GM19035 (cell line): Measurements from ENCODE around the gene HHAT.
"Not testable (repeated sequence)": the region's sequence is repeated elsewhere in the genome, so short reads cannot be mapped to it uniquely, and the experiment has no call there.

Experiments used
- ATAC-seq: cut with Tn5 transposase; IDR thresholded peaks from one replicate; pipeline ENCODE4 v1.9.1; 2021; ENCODE audit not compliant: unreplicated experiment

HHAT gene

DNA sequence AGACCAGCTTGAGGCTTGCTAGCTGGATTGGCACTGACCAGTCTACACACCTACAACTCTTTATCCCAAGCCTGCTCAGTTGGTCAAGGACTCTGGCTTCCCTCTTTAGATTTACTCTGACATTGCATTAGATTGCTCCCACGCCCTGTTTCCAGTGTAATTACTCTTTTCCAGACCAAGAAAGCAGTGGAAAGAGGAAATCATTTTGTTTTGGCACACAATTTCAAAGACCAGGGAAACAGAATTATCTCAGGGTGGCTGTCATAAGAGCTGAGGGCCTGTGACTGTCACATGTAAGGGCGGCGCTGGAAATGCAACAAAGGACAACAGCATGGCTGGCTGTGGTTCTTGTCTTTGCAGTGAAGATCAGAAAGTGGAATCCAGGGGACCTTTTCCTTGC lies 302.7 kb downstream of the HHAT start:
- ATAC-seq: no peak

DNA sequence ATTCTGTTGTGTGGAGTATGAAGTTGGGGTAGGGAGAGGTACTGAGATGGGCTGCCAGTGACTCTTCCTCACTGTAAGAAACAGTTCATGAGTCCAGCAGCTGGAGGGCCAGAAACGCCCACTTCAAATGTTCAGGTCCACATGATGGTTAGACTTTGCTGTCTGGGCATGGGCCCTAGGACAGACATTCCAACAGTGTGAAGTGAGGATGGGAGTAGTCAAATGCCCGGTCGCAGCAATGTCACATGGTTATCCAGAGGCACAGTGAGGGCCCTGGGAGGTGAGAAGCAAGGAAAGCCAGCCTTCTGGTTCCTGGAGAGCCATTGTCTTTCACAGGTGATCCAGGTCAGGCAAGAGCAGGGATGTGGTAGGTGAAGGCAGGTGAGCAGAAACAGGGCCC lies 304.4 kb downstream of the HHAT start:
- no peak for ATAC-seq

DNA sequence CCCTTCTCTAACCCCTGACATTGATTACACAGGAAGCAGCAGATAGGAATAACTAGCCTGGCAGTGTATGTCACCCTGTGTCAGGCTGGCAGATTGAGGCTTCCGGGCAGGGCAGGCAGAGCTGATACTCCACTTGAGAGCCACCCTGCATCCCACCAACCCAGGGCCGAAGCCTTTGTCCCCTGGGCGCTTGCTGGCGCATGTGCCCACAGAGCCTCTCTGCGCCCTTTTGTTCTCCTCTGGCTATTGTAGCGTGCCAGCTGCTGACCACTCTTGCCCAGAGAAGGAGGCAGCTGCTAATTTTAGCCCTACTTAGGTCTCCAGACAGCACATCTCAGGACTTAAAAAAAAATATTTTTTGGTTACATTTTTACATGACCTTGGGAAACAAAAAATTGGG lies 304.9 kb downstream of the HHAT start:
- ATAC-seq: no peak

DNA sequence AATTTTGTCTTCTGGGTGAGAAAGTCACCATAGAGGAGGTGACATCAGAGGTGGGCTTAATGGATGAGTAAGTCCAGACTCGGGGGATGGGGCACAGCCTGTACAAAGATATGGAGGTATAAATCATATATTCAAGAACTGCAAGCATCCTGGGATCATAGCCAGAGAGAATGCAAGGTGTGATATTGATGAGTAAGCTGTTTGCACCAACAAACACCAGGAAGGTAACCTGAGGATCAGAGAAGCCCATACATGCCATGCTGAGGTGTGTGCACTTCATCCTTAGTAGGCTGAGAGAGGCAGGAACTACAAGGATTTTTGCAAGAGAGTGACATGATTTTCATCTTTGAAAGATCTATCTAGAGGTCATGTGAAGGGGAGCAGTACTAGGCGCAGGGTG lies 306.4 kb downstream of the HHAT start:
- ATAC-seq: no peak

DNA sequence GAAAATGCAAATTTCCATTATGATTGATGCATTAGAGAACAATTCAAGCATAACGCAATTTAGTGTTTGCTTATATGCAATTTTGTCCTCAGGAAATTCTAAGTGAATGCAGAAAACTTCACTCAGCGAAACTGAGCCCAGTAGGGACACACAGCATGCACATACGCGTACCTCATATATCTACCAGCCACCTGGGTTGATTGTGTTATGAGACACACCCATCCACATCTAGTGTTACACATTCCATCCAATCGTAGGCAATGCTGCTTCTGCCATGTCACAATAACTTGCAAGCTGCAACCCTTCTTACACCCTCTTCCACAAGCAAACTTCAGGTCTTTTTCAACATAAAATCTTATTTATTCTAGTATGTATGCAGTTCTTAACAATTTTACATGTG lies 312.9 kb downstream of the HHAT start:
- no peak for ATAC-seq

DNA sequence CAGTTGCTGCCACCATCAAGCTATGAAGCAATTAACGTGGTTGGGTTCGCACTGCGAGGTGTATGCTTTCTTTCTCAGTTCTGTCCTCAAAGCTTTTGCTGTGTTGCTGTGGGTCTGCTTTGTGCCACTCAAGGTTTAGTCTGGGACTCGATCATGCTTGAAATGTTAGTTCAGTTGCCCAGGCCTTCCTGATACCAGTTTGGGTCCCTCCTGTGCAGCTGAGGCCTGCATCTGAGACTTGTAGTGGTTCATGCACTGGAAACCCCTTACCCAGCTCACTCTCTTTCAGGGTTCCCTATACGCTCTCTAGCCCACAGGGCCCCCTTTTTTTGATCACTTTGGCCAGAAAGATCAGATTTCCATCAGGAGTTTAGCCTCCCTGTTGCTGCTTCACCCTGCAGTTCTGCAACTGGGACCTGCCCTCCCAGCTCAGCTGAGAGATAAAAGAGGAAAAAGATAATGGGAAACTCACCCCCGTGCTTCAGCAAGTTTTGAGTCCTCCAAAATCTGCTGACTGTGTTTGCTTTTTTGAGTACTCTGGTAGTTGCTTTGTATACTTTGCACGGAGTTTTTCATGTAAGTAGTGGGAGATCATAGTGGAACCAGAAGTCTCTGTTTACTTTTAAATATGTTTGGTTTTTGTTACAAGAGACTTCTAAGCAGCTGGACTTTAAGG lies 317.0 kb downstream of the HHAT start:
- no peak for ATAC-seq

DNA sequence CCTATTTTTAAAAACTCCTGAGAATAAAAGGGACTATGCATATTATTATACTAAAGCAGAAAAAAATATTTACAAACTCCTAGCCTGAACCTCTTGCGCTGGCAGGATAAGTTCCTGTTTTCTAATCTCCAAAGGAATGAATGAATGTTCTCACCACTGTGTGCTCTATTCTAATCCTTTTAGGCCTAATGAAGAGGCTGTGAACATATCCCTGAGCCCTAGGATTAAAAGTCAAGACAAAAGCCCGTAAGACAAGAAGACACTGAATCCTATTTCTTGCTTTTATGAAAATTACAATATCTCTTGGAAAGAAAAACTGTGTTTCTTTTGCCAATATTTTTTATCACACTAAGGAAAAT lies 317.5 kb downstream of the HHAT start:
- ATAC-seq: no peak

DNA sequence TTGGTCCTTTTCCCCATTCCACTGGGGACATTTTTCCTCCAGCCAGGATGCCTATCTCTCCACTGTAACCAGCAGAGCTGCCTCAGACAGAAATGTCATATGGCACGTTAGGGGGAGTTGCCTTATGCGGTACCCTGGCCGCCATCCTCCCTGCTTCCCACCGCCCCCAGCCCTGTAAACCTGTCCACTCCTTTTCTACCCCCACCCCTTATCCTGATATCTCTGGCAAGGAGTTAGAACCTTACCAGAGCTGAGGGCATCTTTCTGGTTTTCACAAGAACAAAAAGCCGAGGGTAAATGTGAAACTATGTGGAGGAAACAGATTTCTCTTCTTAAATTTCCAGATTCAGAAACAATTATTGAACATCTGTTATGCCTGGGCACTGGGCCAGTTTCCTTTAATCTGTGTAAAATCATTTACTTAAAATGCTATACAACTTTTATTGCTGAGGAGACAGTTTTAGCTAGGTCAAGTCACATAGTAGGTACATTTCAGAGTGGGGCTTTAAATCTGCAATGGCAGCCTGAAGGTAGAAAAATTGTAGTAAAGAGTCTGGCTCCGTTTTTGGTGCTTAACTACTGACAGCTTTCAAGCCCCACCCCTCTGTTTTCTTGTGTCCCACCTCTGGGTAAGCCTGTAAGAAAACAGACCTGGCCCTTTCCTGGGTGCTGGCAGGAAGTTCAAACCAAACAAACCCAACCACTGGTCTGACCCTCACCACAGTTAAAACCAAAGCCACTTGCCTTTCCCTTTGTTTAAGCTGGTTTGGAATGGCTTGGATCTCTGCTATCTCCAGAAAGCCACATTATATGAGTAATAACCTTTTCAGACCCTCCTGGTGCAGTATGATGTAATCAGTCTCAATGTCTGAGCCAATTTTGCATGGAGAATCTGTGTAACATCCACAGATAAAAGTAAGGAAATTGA lies 319.0 kb downstream of the HHAT start:
- no peak for ATAC-seq

DNA sequence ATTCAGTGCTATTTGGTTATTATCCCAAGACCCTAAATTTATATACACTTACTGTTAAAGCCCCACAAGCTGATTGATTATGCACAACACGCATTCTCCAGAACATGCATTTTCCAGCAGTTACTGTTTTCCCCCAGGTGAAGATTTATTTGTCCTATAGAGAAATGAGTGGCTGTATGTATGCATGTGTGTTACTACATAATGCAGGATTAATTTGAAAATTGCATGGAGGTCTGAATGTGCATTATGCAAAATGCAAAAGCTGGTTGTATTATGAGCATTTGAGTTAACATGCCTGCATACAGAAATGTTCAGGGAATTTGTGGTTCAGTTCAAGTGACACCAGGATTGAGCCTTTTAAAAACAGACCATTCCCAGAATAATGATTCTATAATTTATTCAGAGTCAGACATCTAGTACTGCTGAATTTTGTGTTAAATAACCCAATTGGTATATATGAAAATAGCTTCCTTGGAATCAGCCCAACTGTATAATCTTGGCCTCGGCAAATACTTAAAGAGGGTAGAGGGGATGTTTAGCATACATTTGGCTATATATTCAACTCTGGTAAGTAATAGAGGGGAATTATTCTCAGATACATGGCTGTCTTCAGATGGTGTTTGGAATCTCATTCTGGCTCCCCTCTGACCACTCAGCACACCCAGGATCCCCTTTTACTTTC lies 320.0 kb downstream of the HHAT start:
- ATAC-seq: no peak

DNA sequence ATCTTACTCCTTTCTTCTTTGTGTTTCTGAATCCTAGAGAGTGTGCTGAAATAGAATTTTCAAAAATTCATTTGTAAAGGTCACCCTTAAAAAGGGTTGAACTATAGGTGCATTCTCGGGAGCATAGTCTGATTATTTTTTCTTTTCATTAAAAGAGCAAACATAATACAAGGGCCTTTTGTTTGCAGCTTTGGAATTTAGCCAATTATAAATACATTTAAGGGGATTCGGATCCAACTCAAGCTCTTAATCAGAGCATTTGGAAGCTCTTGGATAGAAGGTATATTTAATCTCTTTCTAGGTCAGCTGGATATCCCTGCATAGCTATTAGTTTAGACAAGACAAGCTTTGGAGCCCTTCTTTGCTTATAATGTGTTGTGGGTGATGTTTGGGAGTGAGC lies 321.7 kb downstream of the HHAT start:
- ATAC-seq: no peak

DNA sequence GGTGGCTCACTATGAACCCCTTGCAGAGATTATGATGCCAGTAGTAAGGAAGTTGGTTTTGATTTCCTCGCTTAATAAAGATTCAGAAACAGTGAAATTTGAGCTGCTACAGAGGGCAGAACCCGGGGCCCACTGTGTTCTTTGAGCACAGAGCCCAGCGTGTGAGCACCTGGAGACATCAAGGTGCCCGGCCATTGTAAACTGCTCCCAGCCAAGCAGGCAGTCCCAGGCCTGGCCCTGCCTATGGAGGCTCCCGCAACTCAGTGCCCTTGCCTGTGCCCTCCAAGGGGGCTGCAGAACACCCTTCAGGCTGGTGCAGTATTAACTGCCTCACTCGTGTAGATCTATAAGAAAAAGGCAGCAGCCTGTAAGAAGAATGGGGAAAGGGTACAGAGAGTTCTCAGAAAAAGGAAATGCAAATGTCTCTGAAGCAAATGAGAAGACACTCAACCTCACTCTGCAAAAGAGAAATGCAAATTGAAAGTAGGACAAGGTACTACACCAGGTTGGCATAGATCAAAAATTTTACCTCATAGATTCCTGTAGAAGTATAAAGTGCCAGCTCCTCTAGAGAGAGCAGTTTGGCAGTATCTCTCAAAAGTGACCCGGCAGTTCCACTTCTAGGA lies 323.7 kb downstream of the HHAT start:
- no peak for ATAC-seq

DNA sequence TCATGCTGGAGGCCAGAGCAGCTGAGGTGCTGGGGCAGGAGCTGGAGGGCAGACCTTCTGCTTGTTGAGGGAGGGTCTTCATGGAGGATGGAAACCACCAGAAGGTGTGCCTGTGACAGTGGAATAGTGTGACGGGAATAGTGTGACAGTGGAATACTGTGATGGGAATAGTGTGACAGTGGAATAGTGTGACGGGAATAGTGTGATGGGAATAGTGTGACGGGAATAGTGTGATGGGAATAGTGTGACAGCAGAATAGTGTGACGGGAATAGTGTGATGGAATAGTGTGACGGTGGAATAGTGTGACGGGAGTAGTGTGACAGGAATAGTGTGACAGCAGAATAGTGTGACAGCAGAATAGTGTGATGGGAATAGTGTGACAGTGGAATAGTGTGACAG lies 325.1 kb downstream of the HHAT start:
- ATAC-seq: no peak

DNA sequence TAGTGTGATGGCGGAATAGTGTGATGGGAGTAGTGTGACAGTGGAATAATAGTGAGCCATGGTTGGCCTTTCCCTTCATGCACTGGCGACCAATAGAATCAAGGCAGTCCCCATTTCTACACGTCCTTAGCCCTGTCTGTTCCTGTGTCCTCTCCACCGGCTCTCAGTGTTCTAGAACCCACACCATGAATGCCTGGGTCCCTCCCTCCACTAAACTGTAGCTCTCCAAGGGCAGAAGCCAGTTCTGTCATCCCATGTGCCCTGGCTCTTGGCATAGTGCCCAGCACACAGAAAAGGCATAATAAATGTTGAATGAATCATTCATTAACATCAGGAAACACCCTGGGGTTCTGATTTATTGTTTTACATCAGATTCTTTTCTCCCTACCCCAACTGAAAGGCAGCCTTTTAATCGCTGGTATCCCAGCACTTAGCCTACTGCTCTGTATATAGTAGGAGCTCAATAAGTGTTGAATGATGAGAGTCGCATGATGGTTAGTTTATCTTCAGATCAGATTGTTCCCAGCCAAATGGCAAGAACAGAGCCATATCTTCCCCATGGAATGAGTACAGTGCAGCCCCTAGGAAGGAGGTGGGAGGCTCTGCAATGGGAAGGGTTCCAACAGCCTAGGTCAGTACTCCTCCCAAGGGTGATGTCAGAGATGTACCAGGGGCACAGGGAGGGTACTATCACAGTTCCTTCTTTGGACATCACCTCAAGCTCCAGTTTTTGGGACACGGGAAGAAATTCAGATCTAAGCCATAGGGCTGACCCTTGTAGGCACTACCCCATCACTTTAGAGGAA lies 325.7 kb downstream of the HHAT start:
- no peak for ATAC-seq

DNA sequence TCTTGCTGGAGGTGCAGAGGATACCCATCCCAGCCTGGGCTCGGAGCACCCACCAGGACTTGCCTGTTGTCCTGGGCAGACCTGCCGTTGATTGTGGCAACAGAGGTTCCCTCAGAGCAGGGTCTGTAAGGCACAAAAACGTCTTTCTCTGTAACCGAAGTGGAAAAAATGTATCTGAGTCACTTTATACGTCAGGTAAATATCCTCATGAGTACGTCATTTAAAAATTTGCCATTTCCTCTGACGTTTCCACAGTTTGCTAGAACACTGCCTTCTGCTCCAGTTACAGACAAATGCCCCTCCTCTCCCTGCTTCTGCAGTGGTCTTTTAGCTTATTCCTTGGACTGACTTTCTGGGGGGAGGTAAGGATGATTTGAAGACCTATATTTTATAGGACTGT lies 326.8 kb downstream of the HHAT start:
- no peak for ATAC-seq

DNA sequence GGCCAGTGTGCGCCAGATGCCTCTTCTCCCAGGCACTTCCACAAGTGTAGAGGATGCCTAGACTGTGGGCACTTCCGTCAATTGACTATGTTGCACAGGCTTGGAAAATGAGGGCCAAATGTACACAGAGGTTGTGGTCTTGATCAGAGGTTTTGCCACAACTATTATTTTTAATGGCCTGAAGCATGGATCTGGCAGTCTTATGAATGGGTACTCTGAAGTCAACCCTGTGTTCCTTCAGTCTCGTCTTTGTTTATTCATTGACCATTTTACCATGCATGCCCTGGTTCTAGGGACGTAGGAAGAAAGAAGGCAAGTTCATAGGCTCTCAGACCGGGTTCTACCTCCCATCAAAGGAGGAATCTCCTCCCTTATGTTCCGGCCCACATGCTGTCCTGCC lies 329.1 kb downstream of the HHAT start:
- ATAC-seq: no peak

DNA sequence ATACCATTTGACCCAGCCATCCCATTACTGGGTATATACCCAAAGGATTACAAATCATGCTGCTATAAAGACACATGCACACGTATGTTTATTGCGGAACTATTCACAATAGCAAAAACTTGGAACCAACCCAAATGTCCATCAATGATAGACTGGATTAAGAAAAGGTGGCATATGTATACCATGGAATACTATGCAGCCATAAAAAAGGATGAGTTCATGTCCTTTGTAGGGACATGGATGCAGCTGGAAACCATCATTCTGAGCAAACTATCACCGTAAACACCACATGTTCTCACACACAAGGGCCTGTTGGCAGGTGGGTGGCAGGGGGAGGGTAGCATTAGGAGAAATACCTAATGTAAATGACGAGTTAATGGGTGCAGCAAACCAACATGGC lies 332.8 kb downstream of the HHAT start:
- ATAC-seq: not testable (repeated sequence)

DNA sequence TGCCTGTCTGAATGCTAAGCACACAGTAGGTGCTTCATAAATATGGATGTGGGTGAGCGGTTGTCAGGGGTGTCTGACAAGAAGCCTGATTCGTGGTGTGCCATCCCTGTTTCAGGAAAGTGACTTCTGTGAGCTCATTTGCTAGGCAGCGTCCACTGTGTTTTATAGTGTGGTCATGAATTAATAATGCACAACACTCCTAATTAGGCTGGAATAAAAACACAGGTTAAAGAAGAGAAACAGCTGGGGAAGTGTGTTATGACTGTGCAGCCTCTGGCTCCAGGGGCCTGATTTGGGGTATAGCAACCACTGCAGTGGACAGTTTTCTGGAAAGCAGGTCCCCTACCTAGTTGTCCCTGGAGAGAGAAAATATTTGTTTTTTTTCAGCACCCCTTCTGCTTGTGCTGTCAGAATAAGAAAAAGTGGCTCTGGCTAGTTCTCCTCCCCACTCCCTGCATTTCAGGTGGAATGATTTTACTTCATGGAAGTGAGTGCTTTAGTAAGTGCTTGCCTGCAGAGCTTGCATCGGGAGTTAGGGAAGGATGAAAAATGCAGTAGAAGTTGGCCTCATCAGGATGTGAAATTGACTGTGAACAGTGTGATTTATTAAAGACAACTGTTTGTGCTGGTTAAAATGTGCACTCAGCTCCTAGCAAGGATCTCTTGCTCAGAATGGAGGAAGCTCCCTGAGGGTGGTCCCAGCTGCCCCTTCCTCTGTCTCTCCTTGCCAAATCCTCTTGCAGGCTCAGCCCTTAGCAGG lies 333.8 kb downstream of the HHAT start:
- ATAC-seq: no peak

DNA sequence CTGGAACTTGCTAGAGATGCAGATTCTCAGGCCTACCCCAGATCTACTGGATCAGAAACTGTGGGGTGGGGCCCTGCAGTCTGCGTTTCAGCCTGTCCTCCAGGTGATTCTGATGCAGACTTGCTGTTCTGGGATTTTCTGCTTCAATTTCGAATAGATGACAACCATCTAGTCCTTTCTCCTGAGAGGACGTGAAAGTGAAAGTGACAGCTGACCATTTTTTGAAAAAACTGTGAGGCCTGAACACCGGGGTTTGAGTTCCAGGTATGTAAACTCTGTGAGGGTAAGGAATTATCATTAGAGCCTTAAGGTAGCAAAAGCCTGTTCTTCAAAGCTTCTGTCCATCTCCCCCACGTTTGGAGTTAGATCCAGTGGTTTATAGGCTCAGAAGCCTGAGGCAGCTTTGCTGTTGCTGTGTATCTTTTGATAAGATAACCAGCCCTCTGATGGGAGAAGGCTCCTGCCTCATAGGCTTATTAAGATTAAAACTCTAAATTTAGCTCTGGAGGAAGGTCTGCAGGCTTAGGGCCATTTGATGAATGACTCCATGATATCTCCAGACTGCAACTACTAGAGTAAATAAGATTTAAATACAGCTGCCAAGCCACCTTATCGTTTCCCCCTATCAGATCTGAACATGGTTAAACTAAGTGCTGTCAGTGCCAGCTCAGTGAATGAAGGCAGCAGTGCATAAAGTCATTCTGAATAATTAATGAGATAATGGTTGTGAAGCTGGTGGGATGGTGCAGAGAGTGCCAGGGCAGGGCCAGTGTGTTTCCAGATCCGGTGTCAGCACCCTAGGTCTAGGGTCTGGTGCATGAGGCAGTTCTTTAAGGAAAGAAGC lies 335.2 kb downstream of the HHAT start:
- ATAC-seq: no peak

DNA sequence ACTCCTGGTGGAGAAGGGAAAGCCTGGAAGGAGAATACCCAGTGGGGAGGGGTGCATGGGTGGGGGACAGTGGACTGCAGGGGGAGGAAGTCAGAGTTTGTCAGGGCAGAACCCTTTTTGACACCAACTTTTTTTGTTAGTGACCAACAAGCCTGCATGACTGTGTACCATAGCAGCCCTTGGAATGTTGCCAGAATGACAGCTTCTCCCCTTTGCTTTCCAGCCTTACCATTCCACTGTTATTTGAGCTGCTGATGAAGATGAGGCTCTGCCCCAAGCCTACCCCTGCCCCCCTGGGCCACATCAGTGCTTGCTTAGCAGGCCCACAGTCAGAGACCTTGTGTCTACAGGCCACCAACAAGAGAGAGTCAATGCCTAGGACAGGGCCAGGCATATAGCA lies 341.2 kb downstream of the HHAT start:
- no peak for ATAC-seq
